Activated naive CD8-positive, alpha-beta T cell treated with anti-CD3 and anti-CD28 coated beads, Interleukin-2, amount 50 U/mL, for 24 hours (primary cell): ENCODE results near the gene PNPLA1.
"Not testable (repeated sequence)": the region's sequence is repeated elsewhere in the genome, so short reads cannot be mapped to it uniquely, and the experiment has no call there.

Experiments
- ATAC-seq: fragments of 150-1000 bp; cut with Tn5 transposase; one replicate; pipeline ENCODE4 v1.10.0; 2021
- DNase-seq: peaks from one replicate; pipeline ENCODE4 v3.0.0; 2021
- H3K27ac Mint-ChIP-seq: one replicate; pipeline ENCODE4 v1.8.0; 2021; ENCODE audit warnings: mild to moderate bottlenecking, mixed read lengths
- H3K27me3 Mint-ChIP-seq: one replicate; pipeline ENCODE4 v1.8.0; 2021; ENCODE audit warnings: mixed read lengths
- H3K36me3 Mint-ChIP-seq: one replicate; pipeline ENCODE4 v1.8.0; 2021; ENCODE audit warnings: low read depth, mixed read lengths
- H3K4me1 Mint-ChIP-seq: one replicate; pipeline ENCODE4 v1.8.0; 2021; ENCODE audit warnings: mixed read lengths
- H3K4me3 Mint-ChIP-seq: one replicate; pipeline ENCODE4 v1.8.0; 2021; ENCODE audit warnings: mild to moderate bottlenecking, moderate library complexity, mixed read lengths
- H3K9me3 Mint-ChIP-seq: one replicate; pipeline ENCODE4 v1.8.0; 2021; ENCODE audit warnings: mixed read lengths

Gene PNPLA1

GRCh38 chr6:36338223-36338622 lies 68.4 kb downstream of the PNPLA1 start:
- ATAC-seq, H3K27ac Mint-ChIP-seq, H3K36me3 Mint-ChIP-seq, H3K9me3 Mint-ChIP-seq, DNase-seq, H3K4me3 Mint-ChIP-seq: not testable (repeated sequence)
- Mint-ChIP-seq H3K27me3 (peaks cover 26% of the 10 kb centered on the region), H3K4me1 (peaks cover 13% of the 10 kb centered on the region)

- H3K4me1 Mint-ChIP-seq: peaks cover 13% of the 10 kb centered on the region
- no peaks in the 10 kb centered on the region for H3K36me3 Mint-ChIP-seq
- DNase-seq (no peak), ATAC-seq (no peak)
- no peak overlapping the region for H3K4me3 Mint-ChIP-seq
- no peak overlapping the region for H3K27ac Mint-ChIP-seq
- no peaks in the 10 kb centered on the region for H3K9me3 Mint-ChIP-seq
- H3K27me3 Mint-ChIP-seq: peaks cover 23% of the 10 kb centered on the region
These were observed 69.3 kb downstream of the PNPLA1 start for GRCh38 chr6:36339146-36339545.

- Mint-ChIP-seq H3K4me3 (no peak overlapping the region), H3K4me1 (peaks cover 13% of the 10 kb centered on the region), H3K27ac (no peak overlapping the region), H3K9me3 (no peaks in the 10 kb centered on the region), H3K36me3 (no peaks in the 10 kb centered on the region), H3K27me3 (peaks cover 15% of the 10 kb centered on the region)
- ATAC-seq: no peak
- DNase-seq: no peak
These were observed 70.4 kb downstream of the PNPLA1 start for GRCh38 chr6:36340306-36340617.

GRCh38 chr6:36340618-36341454 lies 71.0 kb downstream of the PNPLA1 start:
- ATAC-seq (peak; percentile 68), DNase-seq (peak; percentile 77)
- Mint-ChIP-seq H3K4me3 (peak overlapping the region; percentile 32), H3K9me3 (no peaks in the 10 kb centered on the region), H3K27me3 (peaks cover 15% of the 10 kb centered on the region), H3K27ac (no peak overlapping the region), H3K4me1 (peaks cover 13% of the 10 kb centered on the region), H3K36me3 (no peaks in the 10 kb centered on the region)

- no peak overlapping the region for H3K4me3 Mint-ChIP-seq
- no peak for DNase-seq
- H3K4me1 Mint-ChIP-seq: peaks cover 5% of the 10 kb centered on the region
- H3K9me3 Mint-ChIP-seq: no peaks in the 10 kb centered on the region
- no peak overlapping the region for H3K27ac Mint-ChIP-seq
- H3K27me3 Mint-ChIP-seq: peaks cover 15% of the 10 kb centered on the region
- no peak for ATAC-seq
- no peaks in the 10 kb centered on the region for H3K36me3 Mint-ChIP-seq
These were observed 73.3 kb downstream of the PNPLA1 start for GRCh38 chr6:36343109-36343680.

GRCh38 chr6:36345681-36346466 lies 76.0 kb downstream of the PNPLA1 start:
- H3K27ac Mint-ChIP-seq: no peak overlapping the region
- H3K36me3 Mint-ChIP-seq: no peaks in the 10 kb centered on the region
- H3K9me3 Mint-ChIP-seq: no peaks in the 10 kb centered on the region
- DNase-seq (no peak), ATAC-seq (no peak)
- H3K27me3 Mint-ChIP-seq: peaks cover 5% of the 10 kb centered on the region
- peaks cover under 1% of the 10 kb centered on the region for H3K4me1 Mint-ChIP-seq
- no peak overlapping the region for H3K4me3 Mint-ChIP-seq

GRCh38 chr6:36346486-36347273 lies 76.8 kb downstream of the PNPLA1 start:
- ATAC-seq: no peak
- Mint-ChIP-seq H3K27me3 (peaks cover 3% of the 10 kb centered on the region), H3K4me3 (no peak overlapping the region)

GRCh38 chr6:36347621-36348020 lies 77.8 kb downstream of the PNPLA1 start:
- peaks cover 3% of the 10 kb centered on the region for H3K27me3 Mint-ChIP-seq
- H3K9me3 Mint-ChIP-seq: no peaks in the 10 kb centered on the region
- H3K4me3 Mint-ChIP-seq: no peak overlapping the region
- H3K36me3 Mint-ChIP-seq: no peaks in the 10 kb centered on the region
- DNase-seq (no peak), ATAC-seq (no peak)
- H3K4me1 Mint-ChIP-seq: no peaks in the 10 kb centered on the region
- no peak overlapping the region for H3K27ac Mint-ChIP-seq

More at GRCh38 chr6:36346486-36347273, 76.8 kb downstream of the PNPLA1 start:
- H3K9me3 Mint-ChIP-seq: no peaks in the 10 kb centered on the region
- H3K4me1 Mint-ChIP-seq: no peaks in the 10 kb centered on the region
- H3K36me3 Mint-ChIP-seq: no peaks in the 10 kb centered on the region
- no peak overlapping the region for H3K27ac Mint-ChIP-seq
- no peak for DNase-seq

- H3K4me1 Mint-ChIP-seq: no peaks in the 10 kb centered on the region
- no peaks in the 10 kb centered on the region for H3K36me3 Mint-ChIP-seq
- no peaks in the 10 kb centered on the region for H3K9me3 Mint-ChIP-seq
- H3K27me3 Mint-ChIP-seq: peaks cover 3% of the 10 kb centered on the region
- H3K27ac Mint-ChIP-seq: no peak overlapping the region
- DNase-seq (no peak), ATAC-seq (no peak)
- H3K4me3 Mint-ChIP-seq: no peak overlapping the region
These were observed 79.4 kb downstream of the PNPLA1 start for GRCh38 chr6:36349240-36349639.

- DNase-seq (no peak), ATAC-seq (no peak)
- H3K27me3 Mint-ChIP-seq: peaks cover 5% of the 10 kb centered on the region
- H3K9me3 Mint-ChIP-seq: no peaks in the 10 kb centered on the region
- no peaks in the 10 kb centered on the region for H3K4me1 Mint-ChIP-seq
- H3K27ac Mint-ChIP-seq: no peak overlapping the region
- H3K4me3 Mint-ChIP-seq: no peak overlapping the region
- no peaks in the 10 kb centered on the region for H3K36me3 Mint-ChIP-seq
These were observed 80.2 kb downstream of the PNPLA1 start for GRCh38 chr6:36350082-36350481.

GRCh38 chr6:36350681-36351571 lies 81.1 kb downstream of the PNPLA1 start:
- DNase-seq (no peak), ATAC-seq (no peak)
- no peaks in the 10 kb centered on the region for H3K4me1 Mint-ChIP-seq
- H3K4me3 Mint-ChIP-seq: no peak overlapping the region
- H3K36me3 Mint-ChIP-seq: no peaks in the 10 kb centered on the region
- H3K9me3 Mint-ChIP-seq: no peaks in the 10 kb centered on the region
- H3K27me3 Mint-ChIP-seq: peaks cover 6% of the 10 kb centered on the region
- no peak overlapping the region for H3K27ac Mint-ChIP-seq

- DNase-seq (no peak), ATAC-seq (no peak)
- no peak overlapping the region for H3K27ac Mint-ChIP-seq
- peaks cover 9% of the 10 kb centered on the region for H3K27me3 Mint-ChIP-seq
- no peaks in the 10 kb centered on the region for H3K36me3 Mint-ChIP-seq
- H3K9me3 Mint-ChIP-seq: no peaks in the 10 kb centered on the region
- H3K4me3 Mint-ChIP-seq: no peak overlapping the region
- H3K4me1 Mint-ChIP-seq: peaks cover 4% of the 10 kb centered on the region
These were observed 82.8 kb downstream of the PNPLA1 start for GRCh38 chr6:36352477-36353157.

- H3K4me3 Mint-ChIP-seq: no peak overlapping the region
- ATAC-seq (no peak), DNase-seq (no peak)
- H3K27me3 Mint-ChIP-seq: peaks cover 9% of the 10 kb centered on the region
- no peak overlapping the region for H3K27ac Mint-ChIP-seq
- peaks cover 12% of the 10 kb centered on the region for H3K4me1 Mint-ChIP-seq
- no peaks in the 10 kb centered on the region for H3K9me3 Mint-ChIP-seq
- no peaks in the 10 kb centered on the region for H3K36me3 Mint-ChIP-seq
These were observed 83.6 kb downstream of the PNPLA1 start for GRCh38 chr6:36353411-36353915.
